ENCODE data around the gene BTBD18.

- TF ChIP-seq CTCF (IDR thresholded peaks at IDR 0.05; ENCODE audit: low read depth, low read length, missing input control) (no peak), GABPA (IDR thresholded peaks at IDR 0.05 in 1 of 2, conservative IDR thresholded peaks at IDR 0.05 in 1 of 2) (no peak), MAX (IDR thresholded peaks at IDR 0.05) (no peak), RAD21 (IDR thresholded peaks at IDR 0.05) (no peak), REST (IDR thresholded peaks at IDR 0.05) (no peak), JUND (IDR thresholded peaks at IDR 0.05) (no peak), ZBTB33 (IDR thresholded peaks at IDR 0.05) (no peak), YY1 (IDR thresholded peaks at IDR 0.05) (no peak), TAF1 (conservative IDR thresholded peaks at IDR 0.05) (no peak), ATF3 (IDR thresholded peaks at IDR 0.05) (no peak), FOXA1 (IDR thresholded peaks at IDR 0.05) (no peak)
Measured at GRCh38 chr11:57771365-57771764, 19.7 kb upstream of the BTBD18 start.
